22Rv1 (cell line): Measurements from ENCODE around the gene DNAJB8.

Experiments used
- ZFX ChIP-seq: fragments of 450-650 bp; IDR thresholded peaks from 2 replicates; pipeline ENCODE4 v1.6.1; 2017; ENCODE audit warnings: antibody characterized with exemption, borderline replicate concordance
- TF ChIP-seq, protein P1 (sequence below): fragments of 450-650 bp; IDR thresholded peaks from 2 replicates; pipeline ENCODE4 v1.5.1; 2017; ENCODE audit warnings: mild to moderate bottlenecking

DNA sequence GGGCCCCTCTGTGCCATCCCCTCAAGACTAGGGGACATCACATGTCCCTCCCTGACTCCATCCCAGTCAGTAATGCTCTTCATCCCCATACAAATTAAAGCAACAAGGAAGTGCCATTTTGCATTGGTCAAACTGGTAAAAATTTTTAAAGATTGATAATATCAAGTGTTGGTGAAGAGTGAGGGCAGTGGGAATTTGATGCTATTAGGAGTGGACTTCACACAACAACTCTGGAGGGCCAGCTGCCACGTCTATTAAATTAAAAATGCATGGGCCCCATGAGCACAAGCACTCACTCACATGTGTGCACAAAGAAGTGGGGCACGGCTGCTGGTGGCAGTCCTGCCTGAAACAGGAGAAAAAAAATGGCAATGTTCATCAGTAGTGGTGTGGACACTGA, 47.8 kb downstream of the DNAJB8 start:
- TF ChIP-seq, protein P1, sequence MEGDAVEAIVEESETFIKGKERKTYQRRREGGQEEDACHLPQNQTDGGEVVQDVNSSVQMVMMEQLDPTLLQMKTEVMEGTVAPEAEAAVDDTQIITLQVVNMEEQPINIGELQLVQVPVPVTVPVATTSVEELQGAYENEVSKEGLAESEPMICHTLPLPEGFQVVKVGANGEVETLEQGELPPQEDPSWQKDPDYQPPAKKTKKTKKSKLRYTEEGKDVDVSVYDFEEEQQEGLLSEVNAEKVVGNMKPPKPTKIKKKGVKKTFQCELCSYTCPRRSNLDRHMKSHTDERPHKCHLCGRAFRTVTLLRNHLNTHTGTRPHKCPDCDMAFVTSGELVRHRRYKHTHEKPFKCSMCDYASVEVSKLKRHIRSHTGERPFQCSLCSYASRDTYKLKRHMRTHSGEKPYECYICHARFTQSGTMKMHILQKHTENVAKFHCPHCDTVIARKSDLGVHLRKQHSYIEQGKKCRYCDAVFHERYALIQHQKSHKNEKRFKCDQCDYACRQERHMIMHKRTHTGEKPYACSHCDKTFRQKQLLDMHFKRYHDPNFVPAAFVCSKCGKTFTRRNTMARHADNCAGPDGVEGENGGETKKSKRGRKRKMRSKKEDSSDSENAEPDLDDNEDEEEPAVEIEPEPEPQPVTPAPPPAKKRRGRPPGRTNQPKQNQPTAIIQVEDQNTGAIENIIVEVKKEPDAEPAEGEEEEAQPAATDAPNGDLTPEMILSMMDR = no peak
- TF ChIP-seq ZFX = no peak
